Chondrocyte (in vitro differentiated cells): ENCODE results near the gene MCC. TPM values are rescaled to one million over a fixed set of nuclear protein-coding genes. Genes with fewer than 3 reads are reported as not detected.

ENCODE experiments used
- DNase-seq: peaks from one replicate; pipeline ENCODE4 v3.0.0; 2021; ENCODE audit warnings: mixed read lengths, low spot score
- H3K27ac Mint-ChIP-seq: one replicate; pipeline ENCODE4 v1.8.0; 2021; ENCODE audit warnings: mild to moderate bottlenecking, moderate library complexity, mixed read lengths; ENCODE audit not compliant: unreplicated experiment
- H3K27me3 Mint-ChIP-seq: 2 replicates; pipeline ENCODE4 v1.8.0; 2021; ENCODE audit warnings: low read depth, mixed read lengths
- H3K36me3 Mint-ChIP-seq: 2 replicates; pipeline ENCODE4 v1.8.0; 2021; ENCODE audit warnings: low read depth, mixed read lengths
- H3K4me1 Mint-ChIP-seq: 2 replicates; pipeline ENCODE4 v1.8.0; 2021; ENCODE audit warnings: low read depth, mild to moderate bottlenecking, mixed read lengths
- H3K4me3 Mint-ChIP-seq: one replicate; pipeline ENCODE4 v1.8.0; 2021; ENCODE audit warnings: mild to moderate bottlenecking, moderate library complexity, mixed read lengths; ENCODE audit not compliant: unreplicated experiment
- H3K9me3 Mint-ChIP-seq: 2 replicates; pipeline ENCODE4 v1.8.0; 2021; ENCODE audit warnings: low read depth, mixed read lengths
- total RNA-seq: library from RNA; stranded (reverse); gene quantifications from 3 replicates; pipeline ENCODE4 v1.2.1, GENCODE V29; 2021
- TF ChIP-seq, protein P1 (sequence below): fragments of 200-600 bp; sonication (generic); IDR thresholded peaks from 2 replicates; pipeline ENCODE4 v1.5.0; 2021; ENCODE audit warnings: antibody characterized with exemption, mild to moderate bottlenecking, moderate library complexity

MCC gene
- total RNA-seq, 1 donor from 2014 or later = 15.0 TPM

DNA sequence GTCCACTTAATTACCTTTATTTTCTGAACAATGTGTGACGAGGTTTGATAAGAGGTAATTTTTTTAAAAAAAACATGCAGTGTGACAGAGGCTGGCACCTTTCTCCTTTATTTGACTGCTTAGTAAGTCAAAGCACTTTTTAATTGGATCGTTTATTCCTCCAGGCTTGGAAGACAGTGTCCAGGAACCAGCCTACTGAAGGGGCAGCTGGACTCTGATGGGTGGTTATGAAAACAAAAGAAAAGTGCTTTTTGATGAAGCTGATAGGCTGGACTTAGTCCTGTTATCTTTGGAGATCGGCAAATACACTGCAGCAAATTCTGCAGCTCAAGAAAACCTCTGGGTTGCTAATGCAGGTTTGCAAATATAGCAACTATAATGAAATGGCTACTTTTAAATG lies 370.0 kb downstream of the MCC start:
- no peaks in the 10 kb centered on the region for H3K27me3 Mint-ChIP-seq
- TF ChIP-seq, protein P1, sequence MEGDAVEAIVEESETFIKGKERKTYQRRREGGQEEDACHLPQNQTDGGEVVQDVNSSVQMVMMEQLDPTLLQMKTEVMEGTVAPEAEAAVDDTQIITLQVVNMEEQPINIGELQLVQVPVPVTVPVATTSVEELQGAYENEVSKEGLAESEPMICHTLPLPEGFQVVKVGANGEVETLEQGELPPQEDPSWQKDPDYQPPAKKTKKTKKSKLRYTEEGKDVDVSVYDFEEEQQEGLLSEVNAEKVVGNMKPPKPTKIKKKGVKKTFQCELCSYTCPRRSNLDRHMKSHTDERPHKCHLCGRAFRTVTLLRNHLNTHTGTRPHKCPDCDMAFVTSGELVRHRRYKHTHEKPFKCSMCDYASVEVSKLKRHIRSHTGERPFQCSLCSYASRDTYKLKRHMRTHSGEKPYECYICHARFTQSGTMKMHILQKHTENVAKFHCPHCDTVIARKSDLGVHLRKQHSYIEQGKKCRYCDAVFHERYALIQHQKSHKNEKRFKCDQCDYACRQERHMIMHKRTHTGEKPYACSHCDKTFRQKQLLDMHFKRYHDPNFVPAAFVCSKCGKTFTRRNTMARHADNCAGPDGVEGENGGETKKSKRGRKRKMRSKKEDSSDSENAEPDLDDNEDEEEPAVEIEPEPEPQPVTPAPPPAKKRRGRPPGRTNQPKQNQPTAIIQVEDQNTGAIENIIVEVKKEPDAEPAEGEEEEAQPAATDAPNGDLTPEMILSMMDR = no peak

DNA sequence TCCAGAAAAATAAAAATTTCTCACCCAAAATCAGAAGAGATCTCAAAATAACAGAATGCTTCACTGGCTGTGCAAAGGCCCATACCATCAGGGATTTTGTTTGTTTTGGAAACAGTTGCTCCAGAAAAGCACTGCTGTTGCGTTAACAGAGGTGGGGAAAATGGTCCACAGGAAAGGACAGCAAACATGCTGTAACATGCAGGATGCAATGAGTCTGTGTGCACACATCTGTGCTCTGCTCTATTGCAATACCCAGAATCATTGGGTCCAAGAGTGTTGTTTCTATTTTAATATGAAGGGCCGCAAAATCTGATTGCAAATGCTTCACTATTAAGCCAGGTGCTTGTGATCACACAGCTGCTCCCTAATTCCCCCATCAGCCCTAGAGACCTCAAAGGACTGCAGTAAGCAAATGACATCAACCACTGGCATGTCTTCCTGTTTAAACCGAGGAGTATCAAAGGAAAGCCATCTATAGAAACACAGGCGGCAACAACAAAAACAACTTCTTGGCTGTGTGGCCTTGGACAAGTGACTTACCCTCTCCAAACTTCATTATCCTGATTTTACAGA lies 370.6 kb downstream of the MCC start:
- Mint-ChIP-seq H3K4me1 (peaks cover 10% of the 10 kb centered on the region), H3K36me3 (peaks cover 16% of the 10 kb centered on the region), H3K4me3 (no peak overlapping the region), H3K27ac (no peak overlapping the region), H3K9me3 (no peaks in the 10 kb centered on the region), H3K27me3 (no peaks in the 10 kb centered on the region)
- TF ChIP-seq, protein P1 = no peak
- no peak for DNase-seq

More for the DNA sequence above, 370.0 kb downstream of the MCC start:
- H3K36me3 Mint-ChIP-seq = peaks cover 14% of the 10 kb centered on the region
- H3K4me3 Mint-ChIP-seq = no peak overlapping the region
- H3K9me3 Mint-ChIP-seq = no peaks in the 10 kb centered on the region
- no peak for DNase-seq
- H3K27ac Mint-ChIP-seq = no peak overlapping the region
- peaks cover 10% of the 10 kb centered on the region for H3K4me1 Mint-ChIP-seq

DNA sequence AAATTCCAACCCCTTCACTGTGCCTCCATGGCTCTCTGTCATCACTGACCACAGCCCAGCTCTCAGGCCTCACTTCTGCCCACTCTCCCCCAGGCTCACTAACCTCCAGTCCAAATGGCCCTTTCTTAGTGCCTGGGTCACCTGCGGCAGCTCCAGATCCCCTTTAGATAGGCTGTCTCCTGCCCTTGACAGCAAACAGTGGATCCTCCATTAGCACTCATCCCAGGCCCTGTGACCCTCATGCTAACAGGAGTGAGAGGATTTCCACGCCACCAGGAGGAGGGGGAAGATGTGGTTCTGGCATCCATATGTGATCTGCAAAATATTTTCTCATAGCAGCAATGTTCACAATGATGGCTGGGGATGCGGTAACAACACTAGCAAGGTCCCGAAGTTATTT lies 372.3 kb downstream of the MCC start:
- no peaks in the 10 kb centered on the region for H3K9me3 Mint-ChIP-seq
- H3K36me3 Mint-ChIP-seq = peaks cover 16% of the 10 kb centered on the region
- H3K27me3 Mint-ChIP-seq = no peaks in the 10 kb centered on the region
- H3K4me3 Mint-ChIP-seq = no peak overlapping the region
- DNase-seq = no peak
- TF ChIP-seq, protein P1 = no peak
- H3K4me1 Mint-ChIP-seq = peaks cover 10% of the 10 kb centered on the region
- no peak overlapping the region for H3K27ac Mint-ChIP-seq

DNA sequence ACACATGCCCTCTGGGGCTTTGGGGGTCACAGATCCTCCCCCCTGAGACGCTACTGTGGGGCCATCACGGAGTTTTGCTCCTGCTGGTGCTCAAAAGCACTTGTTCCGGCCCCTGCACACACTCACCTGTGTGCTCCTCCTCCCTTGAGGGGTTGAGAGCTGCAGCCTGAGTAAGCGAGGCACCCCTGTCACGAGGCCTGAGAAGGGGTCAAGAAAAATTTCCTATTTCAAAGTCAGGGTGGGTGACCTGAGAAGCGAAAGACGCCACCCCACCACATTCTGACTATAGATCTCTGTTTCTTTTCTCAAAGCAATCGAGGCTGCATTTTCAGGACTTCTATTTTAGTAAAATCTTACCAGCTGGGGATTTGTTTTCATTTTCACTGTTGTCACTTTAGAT lies 373.2 kb downstream of the MCC start:
- Mint-ChIP-seq H3K27ac (no peak overlapping the region), H3K27me3 (no peaks in the 10 kb centered on the region), H3K4me1 (peaks cover 10% of the 10 kb centered on the region), H3K36me3 (peaks cover 16% of the 10 kb centered on the region), H3K9me3 (no peaks in the 10 kb centered on the region), H3K4me3 (no peak overlapping the region)
- DNase-seq = no peak
- TF ChIP-seq, protein P1 = no peak

DNA sequence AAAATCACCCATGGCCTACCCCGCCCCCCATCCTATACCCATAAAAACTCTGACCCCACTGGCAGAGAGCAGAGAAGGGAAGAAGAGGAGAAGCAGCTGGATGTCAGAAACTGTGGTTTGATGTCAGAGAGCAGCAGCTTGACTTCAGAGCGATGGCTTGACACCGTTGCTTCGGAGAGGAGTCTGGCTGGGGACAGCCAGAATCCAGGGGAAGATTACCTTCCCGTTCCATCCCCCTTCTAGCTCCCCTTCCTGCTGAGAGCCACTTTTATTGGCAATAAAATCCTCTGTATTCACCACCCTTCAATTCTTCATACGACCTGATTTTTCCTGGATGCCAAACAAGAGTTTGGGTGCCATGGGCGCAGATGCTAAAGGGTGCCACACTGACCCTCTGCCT lies 373.7 kb downstream of the MCC start:
- Mint-ChIP-seq H3K36me3 (peaks cover 16% of the 10 kb centered on the region), H3K4me3 (no peak overlapping the region), H3K27me3 (no peaks in the 10 kb centered on the region), H3K27ac (no peak overlapping the region), H3K9me3 (no peaks in the 10 kb centered on the region), H3K4me1 (peaks cover 8% of the 10 kb centered on the region)
- DNase-seq = no peak
- TF ChIP-seq, protein P1 = no peak
